ENCODE data around the gene ZNF311.

DNA sequence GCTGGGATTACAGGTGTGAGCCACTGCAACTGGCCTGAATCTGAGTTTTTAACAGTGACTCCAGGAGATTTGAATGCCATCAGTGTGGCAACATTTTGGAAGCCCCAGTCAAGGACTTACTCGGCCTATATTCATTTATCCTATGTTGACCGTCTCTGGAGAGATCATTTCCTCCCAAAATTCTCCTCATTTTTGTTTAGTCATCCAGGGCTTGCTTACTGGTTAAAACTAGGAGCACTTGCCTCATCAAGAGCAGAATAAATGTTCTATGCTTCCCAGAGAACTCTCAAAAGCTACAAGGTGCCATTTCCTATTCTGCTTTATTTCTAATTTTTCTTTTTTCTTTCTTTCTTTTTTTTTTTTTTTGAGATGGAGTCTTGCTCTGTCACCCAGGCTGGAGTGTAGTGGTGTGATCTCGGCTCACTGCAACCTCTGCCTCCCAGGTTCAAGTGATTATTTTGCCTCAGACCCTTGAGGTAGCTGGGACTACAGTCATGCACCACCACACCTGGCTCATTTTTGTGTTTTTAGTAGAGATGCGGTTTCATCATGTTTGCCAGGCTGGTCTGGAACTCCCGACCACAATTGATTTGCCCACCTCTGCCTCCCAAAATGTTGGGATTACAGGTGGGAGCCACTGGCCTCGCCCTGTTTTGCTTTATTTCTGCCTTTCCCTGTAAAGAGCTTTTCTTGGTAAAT lies 57.9 kb downstream of the ZNF311 start:
- no peak for TF ChIP-seq CTCF (IDR thresholded peaks at IDR 0.05)
- no peak for TF ChIP-seq POLR2A (IDR thresholded peaks at IDR 0.05)
